NCI-H2081 (cell line): Measurements from ENCODE around the gene PDE6B.
"Not testable (repeated sequence)": the region's sequence is repeated elsewhere in the genome, so short reads cannot be mapped to it uniquely, and the experiment has no call there.

ENCODE experiments used
- DNase-seq, 2 experiments: peaks; one replicate each; lab custom pipeline; 2025; lab: John Stamatoyannopoulos, UW

PDE6B gene

DNA sequence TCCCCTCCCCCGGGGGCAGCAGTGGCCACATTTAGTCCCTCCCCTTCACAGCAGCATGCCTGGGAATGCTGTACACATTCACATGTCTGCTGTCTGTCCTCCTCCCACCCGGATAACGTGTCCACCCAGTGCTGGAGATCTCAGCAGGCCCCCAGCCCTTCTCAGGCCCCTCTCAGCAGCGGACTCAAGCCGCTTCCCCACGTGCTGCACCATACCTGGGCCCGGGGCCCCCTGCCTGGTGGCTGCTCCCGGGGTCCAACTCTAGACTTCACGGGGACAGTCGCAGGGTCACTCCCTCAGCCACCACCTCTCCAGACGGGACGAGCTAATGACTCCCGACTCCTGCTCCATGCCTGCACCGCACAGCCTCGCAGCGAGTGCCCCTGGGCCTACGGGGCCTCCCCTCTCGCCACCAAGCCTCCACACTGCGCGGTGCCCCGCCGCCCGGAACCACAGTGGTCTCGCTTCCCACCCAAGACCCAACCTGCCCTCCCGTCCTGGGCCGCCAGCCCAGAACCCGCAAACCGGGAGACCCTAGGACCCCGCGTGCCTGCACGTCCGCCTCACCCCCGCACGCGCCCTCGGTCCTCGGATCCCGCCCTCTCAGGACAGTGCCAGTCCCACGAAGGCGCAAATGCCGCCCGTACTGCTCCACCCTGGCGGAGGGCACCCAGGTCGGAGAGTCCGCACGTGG is 79.0 kb downstream of the PDE6B start:
- DNase-seq: no peak

DNA sequence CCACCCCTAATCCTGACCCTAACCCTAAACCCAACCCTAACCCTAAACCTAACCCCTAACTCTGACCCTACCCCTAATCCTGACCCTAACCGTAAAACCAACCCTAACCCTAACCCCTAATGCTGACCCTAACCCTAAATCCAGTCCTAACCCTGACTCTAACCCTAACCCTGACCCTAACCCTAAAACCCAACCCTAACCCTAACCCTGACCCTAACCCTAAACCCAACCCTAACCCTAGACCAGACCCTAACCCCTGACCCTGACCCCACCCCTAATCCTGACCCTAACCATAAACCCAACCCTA is 79.6 kb downstream of the PDE6B start:
- DNase-seq: no peak

DNA sequence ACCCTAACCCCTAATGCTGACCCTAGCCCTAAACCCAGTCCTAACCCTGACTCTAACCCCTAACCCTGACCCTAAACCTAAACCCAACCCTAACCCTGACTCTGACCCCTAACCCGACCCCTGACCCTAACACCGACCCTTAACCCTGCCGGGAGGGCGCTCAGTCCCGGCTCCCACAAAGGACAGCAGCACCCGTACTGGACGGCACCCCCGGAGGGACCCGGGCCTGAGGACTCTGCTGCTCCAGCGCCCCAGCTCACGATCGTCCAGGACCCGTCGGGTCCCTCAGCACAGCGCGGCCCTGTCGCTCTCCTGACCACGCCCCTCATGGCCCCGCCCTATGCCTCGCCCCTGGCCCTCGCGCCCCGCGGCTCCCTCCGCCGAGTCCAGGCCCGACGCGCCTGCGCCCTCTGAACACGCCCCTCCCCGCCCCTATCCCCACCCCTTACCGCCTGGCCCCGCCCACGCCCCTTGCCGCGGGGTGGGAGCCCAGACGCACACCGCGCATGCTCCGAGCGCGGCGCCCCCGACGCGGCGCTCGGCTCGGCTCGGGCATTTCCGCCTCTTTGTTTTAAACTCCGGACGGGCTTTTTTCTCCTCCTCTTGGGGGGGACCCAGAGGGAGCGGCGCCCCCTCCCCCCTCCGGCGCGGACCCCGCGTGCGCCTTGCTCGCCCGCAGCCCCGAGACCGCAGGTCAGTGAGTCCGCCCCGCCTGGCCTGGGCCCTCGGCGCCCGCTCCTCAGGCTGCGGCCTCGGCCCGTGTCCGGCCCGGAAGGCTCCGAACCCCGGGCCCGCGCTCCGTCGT is 80.1 kb downstream of the PDE6B start, which contains the start of gene PCGF3:
Gene PCGF3 (plus strand): TSS at position 555 of the 805 bp plus-strand sequence. CDS start 27,849 bp downstream, outside the sequence.
- DNase-seq: peak; percentile 91 to 96

DNA sequence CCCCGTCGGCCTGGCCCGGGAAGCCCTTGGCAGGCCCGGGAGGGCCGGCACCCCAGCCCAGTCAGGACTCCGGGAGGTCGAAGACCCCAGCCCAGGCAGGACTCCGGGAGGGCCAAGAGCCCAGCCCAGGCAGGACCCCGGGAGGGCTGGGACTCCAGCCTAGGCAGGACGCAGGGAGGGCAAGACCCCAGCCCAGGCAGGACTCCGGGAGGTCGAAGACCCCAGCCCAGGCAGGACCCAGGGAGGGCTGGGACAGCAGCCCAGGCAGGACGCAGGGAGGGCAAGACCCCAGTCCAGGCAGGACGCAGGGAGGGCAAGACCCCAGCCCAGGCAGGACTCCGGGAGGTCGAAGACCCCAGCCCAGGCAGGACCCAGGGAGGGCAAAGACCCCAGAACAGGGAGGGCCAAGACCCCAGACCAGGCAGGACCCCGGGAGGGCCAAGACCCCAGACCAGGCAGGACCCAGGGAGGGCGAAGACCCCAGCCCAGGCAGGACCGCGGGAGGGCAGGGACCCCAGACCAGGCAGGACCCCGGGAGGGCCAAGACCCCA is 80.8 kb downstream of the PDE6B start:
- DNase-seq: not testable (repeated sequence)

GRCh38 chr4:706834-707598 is 81.6 kb downstream of the PDE6B start:
- DNase-seq: no peak

- no peak for DNase-seq
Observed at GRCh38 chr4:707929-708630, 82.7 kb downstream of the PDE6B start.

GRCh38 chr4:708631-708933 is 83.2 kb downstream of the PDE6B start:
- no peak for DNase-seq

DNA sequence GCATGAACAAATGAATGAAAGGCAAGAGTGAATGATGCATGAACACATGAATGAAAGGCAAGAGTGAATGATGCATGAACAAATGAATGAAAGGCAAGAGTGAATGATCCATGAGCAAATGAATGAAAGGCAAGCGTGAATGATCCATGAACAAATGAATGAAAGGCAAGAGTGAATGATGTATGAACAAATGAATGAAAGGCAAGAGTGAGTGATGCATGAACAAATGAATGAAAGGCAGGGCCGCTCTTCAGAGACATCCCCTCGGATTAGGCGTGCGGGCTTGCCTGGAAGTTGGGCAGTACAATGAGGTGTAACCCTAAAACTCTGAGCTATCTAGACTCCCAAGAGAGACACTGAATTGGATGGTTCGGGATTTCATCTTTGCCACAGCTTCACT is 84.0 kb downstream of the PDE6B start:
- DNase-seq: no peak

GRCh38 chr4:710116-710515 is 84.7 kb downstream of the PDE6B start:
- DNase-seq: no peak

- DNase-seq: no peak
Observed at GRCh38 chr4:710916-711315, 85.5 kb downstream of the PDE6B start.

DNA sequence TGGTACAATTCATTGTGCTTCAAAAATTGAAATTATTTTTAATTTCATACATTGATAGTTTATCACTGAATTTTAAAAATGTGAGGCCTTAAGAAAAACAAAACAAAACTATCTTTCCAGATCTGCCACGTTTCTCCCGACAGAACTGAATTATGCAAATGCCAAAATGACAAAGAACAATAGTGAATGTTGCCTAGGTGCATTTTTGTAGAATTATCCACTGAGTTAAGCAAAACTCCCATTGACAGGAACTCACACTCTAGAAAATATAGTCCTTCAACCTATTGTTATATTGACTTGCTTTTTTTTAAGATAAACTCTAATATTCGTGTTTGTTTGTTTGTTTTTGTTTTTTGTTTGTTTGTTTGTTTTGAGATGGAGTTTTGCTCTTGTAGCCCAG is 86.7 kb downstream of the PDE6B start:
- DNase-seq: no peak

- DNase-seq: no peak
Observed at GRCh38 chr4:712916-713632, 87.7 kb downstream of the PDE6B start.

DNA sequence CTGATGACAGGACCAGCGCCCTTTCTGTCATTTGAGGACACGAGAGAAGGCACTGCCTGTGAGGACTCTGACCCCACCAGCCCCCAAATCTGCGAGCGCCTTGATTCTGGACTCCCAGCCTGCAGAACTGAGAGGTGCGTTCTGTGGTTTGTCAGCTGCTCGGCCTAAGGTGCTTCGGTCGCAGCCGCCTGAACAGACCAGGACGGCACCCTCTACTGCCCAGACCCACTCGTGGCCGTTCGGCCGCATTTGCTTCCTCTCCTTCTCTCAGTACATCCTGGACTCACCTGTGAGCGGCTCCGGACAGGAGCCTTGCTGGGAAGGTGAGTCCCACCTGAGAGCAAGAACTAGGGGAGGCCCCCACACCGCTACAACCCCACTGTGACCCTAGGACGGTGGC is 88.7 kb downstream of the PDE6B start:
- DNase-seq: no peak

- DNase-seq: no peak
Observed at GRCh38 chr4:717601-718320, 92.4 kb downstream of the PDE6B start.

- no peak for DNase-seq
Observed at GRCh38 chr4:718460-718859, 93.1 kb downstream of the PDE6B start.
